CD14-positive monocyte (primary cell): Measurements from ENCODE around the gene CAMTA1. TPM values are rescaled to one million over a fixed set of nuclear protein-coding genes. Genes with fewer than 3 reads are reported as not detected.

Experiments used
- DNase-seq, 3 donors: peaks; one replicate each; pipeline ENCODE4 v3.0.0-alpha.2; 2011 to 2022
- H2AFZ ChIP-seq: 2 replicates; pipeline ENCODE4 v1.6.0; 2012; ENCODE audit warnings: mild to moderate bottlenecking, low read depth, low read length, inconsistent platforms; ENCODE audit not compliant: insufficient read depth, poor library complexity, severe bottlenecking
- H3K27ac ChIP-seq, 2 donors: 1 replicate in 1 of 2; 2 replicates in 1 of 2; pipeline ENCODE4 v1.5.1; 2012 to 2013; ENCODE audit warnings: low read length in 2 of 2, control low read depth in 1 of 2, inconsistent platforms in 1 of 2, low read depth in 1 of 2, mild to moderate bottlenecking in 1 of 2
- H3K27me3 ChIP-seq, 2 donors: one replicate each; pipeline versions ENCODE4 v1.6.0 to v1.6.1; 2011 to 2013; ENCODE audit warnings: low read length in 2 of 2; ENCODE audit not compliant: control insufficient read depth in 2 of 2, insufficient read depth in 2 of 2
- H3K36me3 ChIP-seq, 2 donors: replicated peaks in 1 of 2; 1 replicate in 1 of 2; 2 replicates in 1 of 2; pipeline versions ENCODE4 v1.5.1 to v1.6.1; 2012 to 2013; ENCODE audit warnings: low read length in 2 of 2, control low read depth in 1 of 2, inconsistent platforms in 1 of 2, mild to moderate bottlenecking in 1 of 2; ENCODE audit not compliant: insufficient read depth in 2 of 2, control insufficient read depth in 1 of 2
- H3K4me1 ChIP-seq, 2 donors: 1 replicate in 1 of 2; 2 replicates in 1 of 2; pipeline versions ENCODE4 v1.5.1 to v1.6.1; 2012 to 2013; ENCODE audit warnings: low read length in 2 of 2, control low read depth in 1 of 2, inconsistent platforms in 1 of 2, mild to moderate bottlenecking in 1 of 2, moderate library complexity in 1 of 2; ENCODE audit not compliant: insufficient read depth in 2 of 2, control insufficient read depth in 1 of 2
- H3K4me2 ChIP-seq: replicated peaks from 2 replicates; pipeline ENCODE3; 2012; ENCODE audit warnings: low read length, moderate library complexity, mild to moderate bottlenecking; ENCODE audit not compliant: poor library complexity, severe bottlenecking; ENCODE audit errors: extremely low read depth
- H3K4me3 ChIP-seq, 3 experiments: fragments of 200-600 bp in 1 of 3; sonication (generic) in 1 of 3; replicated peaks in 1 of 3; 1 replicate in 2 of 3; 2 replicates in 1 of 3; pipeline ENCODE4 v1.5.1; 2011 to 2013; ENCODE audit warnings: low read length in 3 of 3, mild to moderate bottlenecking in 3 of 3, control low read depth in 2 of 3, low read depth in 2 of 3, inconsistent platforms in 1 of 3, moderate library complexity in 1 of 3
- H3K79me2 ChIP-seq: 2 replicates; pipeline ENCODE4 v1.6.0; 2012; ENCODE audit warnings: mild to moderate bottlenecking, control low read depth, inconsistent platforms, low read length, moderate library complexity; ENCODE audit not compliant: insufficient read depth
- H3K9ac ChIP-seq: 2 replicates; pipeline ENCODE4 v1.6.0; 2017; ENCODE audit warnings: low read length, mild to moderate bottlenecking; ENCODE audit not compliant: insufficient read depth, poor library complexity, severe bottlenecking
- H3K9me3 ChIP-seq, 2 donors: replicated peaks in 1 of 2; 1 replicate in 1 of 2; 2 replicates in 1 of 2; pipeline versions ENCODE4 v1.5.1 to v1.6.1; 2012 to 2013; ENCODE audit warnings: low read length in 2 of 2, control low read depth in 1 of 2; ENCODE audit not compliant: control insufficient read depth in 1 of 2, insufficient read depth in 1 of 2
- H4K20me1 ChIP-seq: 2 replicates; pipeline ENCODE4 v1.6.0; 2012; ENCODE audit warnings: mild to moderate bottlenecking, low read length, control low read depth, moderate library complexity; ENCODE audit not compliant: insufficient read depth
- H3K27ac Mint-ChIP-seq, 7 donors: one replicate each; pipeline ENCODE4 v1.8.0; 2020; ENCODE audit warnings: mild to moderate bottlenecking in 7 of 7, mixed read lengths in 7 of 7, moderate library complexity in 6 of 7, inconsistent platforms in 2 of 7
- H3K27me3 Mint-ChIP-seq, 3 donors: one replicate each; pipeline ENCODE4 v1.8.0; 2021 to 2022; ENCODE audit warnings: low read depth in 3 of 3, mild to moderate bottlenecking in 3 of 3, mixed read lengths in 3 of 3, moderate library complexity in 3 of 3, inconsistent platforms in 1 of 3
- H3K36me3 Mint-ChIP-seq, 2 donors: one replicate each; pipeline ENCODE4 v1.8.0; 2020; ENCODE audit warnings: mixed read lengths in 2 of 2, inconsistent platforms in 1 of 2, mild to moderate bottlenecking in 1 of 2
- H3K4me1 Mint-ChIP-seq: one replicate; pipeline ENCODE4 v1.8.0; 2020; ENCODE audit warnings: mild to moderate bottlenecking, mixed read lengths
- H3K4me3 Mint-ChIP-seq, 2 donors: one replicate each; pipeline ENCODE4 v1.8.0; 2020; ENCODE audit warnings: mild to moderate bottlenecking in 2 of 2, mixed read lengths in 2 of 2, moderate library complexity in 1 of 2
- H3K9me3 Mint-ChIP-seq, 7 donors: one replicate each; pipeline ENCODE4 v1.8.0; 2020 to 2022; ENCODE audit warnings: mixed read lengths in 7 of 7, mild to moderate bottlenecking in 6 of 7, moderate library complexity in 6 of 7, inconsistent platforms in 2 of 7
- WGBS: methylation state at CpG from one replicate; pipeline ENCODE4 v1.1.5; 2013; ENCODE audit warnings: missing lambda C conversion rate; ENCODE audit not compliant: insufficient coverage; 5-methylcytosine and 5-hydroxymethylcytosine counted together
- intact Hi-C, 2 donors: fragments of 100-400 bp; cut with micrococcal nuclease; formaldehyde crosslinking; loops; one replicate each; pipeline versions ENCODE4 v1.15.0 to v1.15.1; 2023
- polyA plus RNA-seq, 3 donors: library from polyadenylated mRNA; depleted of rRNA in 1 of 3; unstranded in 2 of 3; stranded (reverse) in 1 of 3; fragments of 300-500 nt in 2 of 3; fragments of >200 nt in 1 of 3; fragmentation: Illumina TruSeq in 2 of 3; gene quantifications; 1 replicate in 2 of 3; 2 replicates in 1 of 3; pipeline ENCODE4 v1.2.3, GENCODE V29; 2012 to 2021
- TF ChIP-seq, protein P1 (sequence below): fragments of 200-600 bp; IDR thresholded peaks from one replicate; pipeline ENCODE4 v1.8.0; 2022; ENCODE audit warnings: antibody characterized with exemption, mild to moderate bottlenecking

Gene CAMTA1
- polyA plus RNA-seq, 3 donors, result 52.0 to 89.6 (median 78.3) TPM

DNA sequence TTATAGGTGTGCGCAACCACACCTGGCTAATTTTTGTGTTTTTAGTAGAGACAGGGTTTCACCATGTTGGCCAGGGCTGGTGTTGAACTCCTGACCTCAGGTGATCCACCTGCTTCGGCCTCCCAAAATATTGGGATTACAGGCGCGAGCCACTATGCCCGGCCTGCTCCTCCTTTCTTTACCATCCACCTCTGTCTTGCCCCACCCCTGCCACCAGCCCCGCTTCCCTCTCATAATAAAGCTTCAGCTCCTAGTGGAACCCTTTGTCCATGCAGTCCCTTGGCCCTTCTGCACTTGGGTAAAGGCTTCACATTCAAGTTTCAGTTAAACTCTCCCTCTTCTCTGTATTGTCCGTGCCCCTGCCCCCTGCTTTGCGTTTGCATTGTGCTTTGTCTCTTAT is 120.1 kb downstream of the CAMTA1 start:
- TF ChIP-seq, protein P1, sequence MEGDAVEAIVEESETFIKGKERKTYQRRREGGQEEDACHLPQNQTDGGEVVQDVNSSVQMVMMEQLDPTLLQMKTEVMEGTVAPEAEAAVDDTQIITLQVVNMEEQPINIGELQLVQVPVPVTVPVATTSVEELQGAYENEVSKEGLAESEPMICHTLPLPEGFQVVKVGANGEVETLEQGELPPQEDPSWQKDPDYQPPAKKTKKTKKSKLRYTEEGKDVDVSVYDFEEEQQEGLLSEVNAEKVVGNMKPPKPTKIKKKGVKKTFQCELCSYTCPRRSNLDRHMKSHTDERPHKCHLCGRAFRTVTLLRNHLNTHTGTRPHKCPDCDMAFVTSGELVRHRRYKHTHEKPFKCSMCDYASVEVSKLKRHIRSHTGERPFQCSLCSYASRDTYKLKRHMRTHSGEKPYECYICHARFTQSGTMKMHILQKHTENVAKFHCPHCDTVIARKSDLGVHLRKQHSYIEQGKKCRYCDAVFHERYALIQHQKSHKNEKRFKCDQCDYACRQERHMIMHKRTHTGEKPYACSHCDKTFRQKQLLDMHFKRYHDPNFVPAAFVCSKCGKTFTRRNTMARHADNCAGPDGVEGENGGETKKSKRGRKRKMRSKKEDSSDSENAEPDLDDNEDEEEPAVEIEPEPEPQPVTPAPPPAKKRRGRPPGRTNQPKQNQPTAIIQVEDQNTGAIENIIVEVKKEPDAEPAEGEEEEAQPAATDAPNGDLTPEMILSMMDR, result no peak
- intact Hi-C loops, result no loop called here
- Mint-ChIP-seq H3K27ac (no peak overlapping the region), H3K27me3 (peaks cover 3 to 10% (median 6%) of the 10 kb centered on the region in 3 donors), H3K9me3 (peaks cover 0 to 1% (median 0%) of the 10 kb centered on the region in 7 donors), H3K4me1 (peaks cover 4% of the 10 kb centered on the region), H3K4me3 (no peak overlapping the region), H3K36me3 (no peaks in the 10 kb centered on the region)
- WGBS, result 96% methylated on average over 6 of the region's 8 CpGs
- Histone ChIP-seq H2AFZ (no peak overlapping the region), H3K36me3 (no peaks in the 10 kb centered on the region), H3K4me3 (no peak overlapping the region), H4K20me1 (no peaks in the 10 kb centered on the region), H3K27me3 (no peaks in the 10 kb centered on the region), H3K27ac (no peak overlapping the region), H3K79me2 (no peaks in the 10 kb centered on the region), H3K4me2 (no peak overlapping the region), H3K9ac (no peak overlapping the region), H3K9me3 (no peaks in the 10 kb centered on the region), H3K4me1 (no peaks in the 10 kb centered on the region)
- DNase-seq, result no peak

DNA sequence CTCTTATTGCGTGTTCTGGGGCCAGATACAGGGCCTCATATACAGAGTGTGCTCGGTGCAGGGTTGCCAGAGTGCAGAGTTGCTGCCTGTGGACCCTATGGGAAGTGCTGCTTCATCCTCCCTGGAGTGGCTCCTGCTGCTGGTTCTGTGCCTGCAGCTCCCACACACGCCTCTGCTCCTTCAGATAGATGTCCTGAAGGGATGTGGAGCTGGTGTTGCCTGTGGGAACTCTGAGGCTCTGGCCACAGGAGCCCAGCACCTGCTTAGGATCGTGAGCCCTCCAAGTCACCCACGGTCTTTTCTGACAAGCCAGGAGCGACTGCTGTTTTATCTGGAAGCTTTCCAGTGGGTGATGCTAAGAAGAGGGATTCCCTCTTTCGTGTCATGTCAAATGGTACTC is 120.5 kb downstream of the CAMTA1 start:
- no peak overlapping the region for H3K4me3 ChIP-seq
- no peaks in the 10 kb centered on the region for H4K20me1 ChIP-seq
- H3K79me2 ChIP-seq, result no peaks in the 10 kb centered on the region
- no peaks in the 10 kb centered on the region for H3K9me3 ChIP-seq
- TF ChIP-seq, protein P1, result no peak
- H3K9ac ChIP-seq, result no peak overlapping the region
- no peaks in the 10 kb centered on the region for H3K27me3 ChIP-seq
- 89% methylated on average over 5 of the region's 7 CpGs for WGBS
- no peaks in the 10 kb centered on the region for H3K36me3 Mint-ChIP-seq
- no peak overlapping the region for H3K27ac ChIP-seq
- H3K4me1 ChIP-seq, result no peaks in the 10 kb centered on the region
- no peak overlapping the region for H2AFZ ChIP-seq
- no peak overlapping the region for H3K27ac Mint-ChIP-seq
- peaks cover 4% of the 10 kb centered on the region for H3K4me1 Mint-ChIP-seq
- H3K4me3 Mint-ChIP-seq, result no peak overlapping the region
- no peak overlapping the region for H3K4me2 ChIP-seq
- DNase-seq, result no peak
- intact Hi-C loops, result no loop called here
- H3K9me3 Mint-ChIP-seq, result peaks cover 0 to 1% (median 0%) of the 10 kb centered on the region in 7 donors
- peaks cover 4 to 10% (median 6%) of the 10 kb centered on the region in 3 donors for H3K27me3 Mint-ChIP-seq
- no peaks in the 10 kb centered on the region for H3K36me3 ChIP-seq
